ENCODE results near the gene TFPI2. TPM values are rescaled to one million over a fixed set of nuclear protein-coding genes. Genes with fewer than 3 reads are reported as not detected.
"Not testable (repeated sequence)": the region's sequence is repeated elsewhere in the genome, so short reads cannot be mapped to it uniquely, and the experiment has no call there.

TFPI2 gene
- total RNA-seq, result 1.3 TPM

GRCh38 chr7:93890464-93891068 is at the start of gene TFPI2:
Gene TFPI2 (minus strand): TSS chr7:93890753. CDS start chr7:93890678, 75 bp downstream.
- DNase-seq (ENCODE audit: low spot score), result peak; percentile 42

GRCh38 chr7:93938293-93938692 is 47.7 kb upstream of the TFPI2 start:
- DNase-seq (ENCODE audit: low spot score), result no peak

GRCh38 chr7:93937818-93938217 is 47.3 kb upstream of the TFPI2 start:
- no peak for DNase-seq (ENCODE audit: low spot score)

- DNase-seq (ENCODE audit: low spot score), result no peak
These were observed 44.5 kb upstream of the TFPI2 start for GRCh38 chr7:93935102-93935501.

- DNase-seq (ENCODE audit: low spot score), result no peak
These were observed 42.6 kb upstream of the TFPI2 start for GRCh38 chr7:93933156-93933555.

GRCh38 chr7:93931655-93932054 is 41.1 kb upstream of the TFPI2 start:
- no peak for DNase-seq (ENCODE audit: low spot score)

GRCh38 chr7:93927585-93927984 is 37.0 kb upstream of the TFPI2 start:
- no peak for DNase-seq (ENCODE audit: low spot score)

- no peak for DNase-seq (ENCODE audit: low spot score)
These were observed 36.2 kb upstream of the TFPI2 start for GRCh38 chr7:93926800-93927199.

- DNase-seq (ENCODE audit: low spot score), result no peak
These were observed 33.4 kb upstream of the TFPI2 start for GRCh38 chr7:93923942-93924341.

- DNase-seq (ENCODE audit: low spot score), result no peak
These were observed 32.7 kb upstream of the TFPI2 start for GRCh38 chr7:93923296-93923695.

- DNase-seq (ENCODE audit: low spot score), result peak; percentile 72
These were observed 31.3 kb upstream of the TFPI2 start, which contains the start of gene GNG11 for GRCh38 chr7:93921607-93922566. Gene GNG11 (plus strand): TSS chr7:93921735. CDS start chr7:93922138, 403 bp downstream.

- no peak for DNase-seq (ENCODE audit: low spot score)
These were observed 30.6 kb upstream of the TFPI2 start for GRCh38 chr7:93921186-93921585.

- DNase-seq (ENCODE audit: low spot score), result no peak
These were observed 30.1 kb upstream of the TFPI2 start for GRCh38 chr7:93920496-93921182.

GRCh38 chr7:93916315-93916714 is 25.8 kb upstream of the TFPI2 start:
- DNase-seq (ENCODE audit: low spot score), result not testable (repeated sequence)

GRCh38 chr7:93915888-93916287 is 25.3 kb upstream of the TFPI2 start:
- not testable (repeated sequence) for DNase-seq (ENCODE audit: low spot score)

- DNase-seq (ENCODE audit: low spot score), result not testable (repeated sequence)
These were observed 24.8 kb upstream of the TFPI2 start for GRCh38 chr7:93915206-93915842.

- no peak for DNase-seq (ENCODE audit: low spot score)
These were observed 24.1 kb upstream of the TFPI2 start for GRCh38 chr7:93914581-93915066.

- DNase-seq (ENCODE audit: low spot score), result no peak
These were observed 22.6 kb upstream of the TFPI2 start for GRCh38 chr7:93913197-93913596.

GRCh38 chr7:93911661-93912060 is 21.1 kb upstream of the TFPI2 start:
- DNase-seq (ENCODE audit: low spot score), result not testable (repeated sequence)

GRCh38 chr7:93911242-93911641 is 20.7 kb upstream of the TFPI2 start:
- DNase-seq (ENCODE audit: low spot score), result not testable (repeated sequence)

Measured in ureter (tissue), 1 donor.